Endothelial cell of umbilical vein (primary cell): ENCODE results near the gene PKNOX1. TPM values are rescaled to one million over a fixed set of nuclear protein-coding genes. Genes with fewer than 3 reads are reported as not detected.
"Not testable (repeated sequence)": the region's sequence is repeated elsewhere in the genome, so short reads cannot be mapped to it uniquely, and the experiment has no call there.

ENCODE experiments used
- BruUV-seq: library from RNA; stranded (reverse); fragments of 400-500 nt; replicated peaks from 2 replicates; lab custom pipeline; 2021; lab: Mats Ljungman, UMichigan
- CTCF ChIA-PET: fragments of 300-600, 350-600 bp; sonication (Branson Sonifier 250); formaldehyde crosslinking; loops from one replicate; lab custom pipeline; 2021; ENCODE audit warnings: antibody characterized with exemption, inconsistent platforms; lab: Charles Lee
- POLR2A ChIA-PET: fragments of 300-600, 350-600 bp; sonication (Branson Sonifier 250); formaldehyde crosslinking; loops from one replicate; lab custom pipeline; 2021; ENCODE audit warnings: antibody characterized with exemption, inconsistent platforms; lab: Charles Lee
- DNase-seq: peaks from one replicate; pipeline ENCODE4 v3.0.0-alpha.2; 2011; ENCODE audit warnings: low read depth, low spot score
- FAIRE-seq: peaks from 2 replicates; lab custom pipeline; 2011; peaks lifted over from hg19 to GRCh38; lab: Jason Lieb, UNC
- H2AFZ ChIP-seq: 2 replicates; pipeline ENCODE4 v1.6.0; 2012; ENCODE audit warnings: low read depth, low read length, control low read depth, inconsistent platforms
- H3K27ac ChIP-seq: 2 replicates; pipeline ENCODE4 v1.5.1; 2011; ENCODE audit warnings: low read depth, mild to moderate bottlenecking, control low read depth, low read length, moderate library complexity; ENCODE audit not compliant: insufficient read depth
- H3K27me3 ChIP-seq, 2 experiments: 2 replicates each; pipeline versions ENCODE4 v1.6.0 to v1.6.1; 2011; ENCODE audit warnings: low read length in 2 of 2, mixed read lengths in 1 of 2; ENCODE audit not compliant: control insufficient read depth in 2 of 2, insufficient read depth in 2 of 2
- H3K36me3 ChIP-seq, 2 experiments: 2 replicates in 1 of 2; 3 replicates in 1 of 2; pipeline ENCODE4 v1.5.1; 2011; ENCODE audit warnings: low read length in 2 of 2, mild to moderate bottlenecking in 1 of 2, moderate library complexity in 1 of 2; ENCODE audit not compliant: control insufficient read depth in 2 of 2, insufficient read depth in 2 of 2; ENCODE audit errors: extremely low read depth in 1 of 2
- H3K4me1 ChIP-seq: 3 replicates; pipeline ENCODE4 v1.5.1; 2011; ENCODE audit warnings: mild to moderate bottlenecking, low read length; ENCODE audit not compliant: control insufficient read depth, insufficient read depth; ENCODE audit errors: extremely low read depth
- H3K4me2 ChIP-seq: 2 replicates; pipeline ENCODE4 v1.6.1; 2011; ENCODE audit warnings: low read length, control low read depth, mixed read lengths; ENCODE audit not compliant: insufficient read depth
- H3K4me3 ChIP-seq, 3 experiments: fragments of 200-600 bp in 1 of 3; sonication (generic), shearing (Covaris generic) in 1 of 3; replicated peaks in 1 of 3; 2 replicates each; pipeline ENCODE4 v1.5.1; 2011 to 2016; ENCODE audit warnings: control low read depth in 3 of 3, low read length in 3 of 3, mild to moderate bottlenecking in 2 of 3, inconsistent platforms in 1 of 3, low read depth in 1 of 3, moderate library complexity in 1 of 3; ENCODE audit not compliant: insufficient read depth in 1 of 3
- H3K79me2 ChIP-seq: 2 replicates; pipeline ENCODE4 v1.6.0; 2012; ENCODE audit warnings: low read length, inconsistent platforms; ENCODE audit not compliant: control insufficient read depth, insufficient read depth
- H3K9ac ChIP-seq: replicated peaks from 2 replicates; pipeline ENCODE3; 2011; ENCODE audit warnings: low read length, control low read depth; ENCODE audit not compliant: insufficient read depth; ENCODE audit errors: extremely low read depth
- H3K9me1 ChIP-seq: replicated peaks from 3 replicates; pipeline ENCODE4 v1.6.0; 2011; ENCODE audit warnings: mild to moderate bottlenecking, low read length; ENCODE audit not compliant: control insufficient read depth, insufficient read depth; ENCODE audit errors: extremely low read depth
- H3K9me3 ChIP-seq: replicated peaks from 2 replicates; pipeline ENCODE4 v1.5.1; 2012; ENCODE audit warnings: low read length, inconsistent platforms; ENCODE audit not compliant: control insufficient read depth, insufficient read depth
- H4K20me1 ChIP-seq: replicated peaks from 2 replicates; pipeline ENCODE3; 2011; ENCODE audit warnings: mild to moderate bottlenecking, low read length; ENCODE audit not compliant: control insufficient read depth, insufficient read depth; ENCODE audit errors: extremely low read depth
- CTCF ChIP-seq, 2 donors: IDR thresholded peaks; 1 replicate in 1 of 2; 2 replicates in 1 of 2; pipeline ENCODE4 v1.5.1; 2011; ENCODE audit warnings: low read length in 2 of 2, mild to moderate bottlenecking in 2 of 2, moderate library complexity in 2 of 2, control low read depth in 1 of 2, inconsistent platforms in 1 of 2, low read depth in 1 of 2; ENCODE audit not compliant: insufficient read depth in 1 of 2; ENCODE audit errors: extremely low read depth in 1 of 2
- EZH2 ChIP-seq: IDR thresholded peaks from 2 replicates; pipeline ENCODE4 v1.6.1; 2012; ENCODE audit warnings: borderline replicate concordance, low read depth, mild to moderate bottlenecking, moderate library complexity, low read length, inconsistent platforms; ENCODE audit not compliant: severe bottlenecking
- FOS ChIP-seq: IDR thresholded peaks from 2 replicates; pipeline ENCODE4 v1.6.1; 2011; ENCODE audit warnings: mild to moderate bottlenecking, low read length, moderate library complexity, borderline replicate concordance; ENCODE audit not compliant: insufficient read depth
- GATA2 ChIP-seq: IDR thresholded peaks from 2 replicates; pipeline ENCODE4 v1.7.0; 2011; ENCODE audit warnings: low read depth, mild to moderate bottlenecking, moderate library complexity, mixed read lengths, low read length; ENCODE audit not compliant: insufficient read length, insufficient read depth
- MAX ChIP-seq: IDR thresholded peaks from 2 replicates; pipeline ENCODE4 v1.6.1; 2011; ENCODE audit not compliant: insufficient read depth, insufficient read length
- MYC ChIP-seq: IDR thresholded peaks from one replicate; pipeline ENCODE4 v1.6.1; 2011; ENCODE audit warnings: mild to moderate bottlenecking, low read depth, low read length
- POLR2A ChIP-seq: IDR thresholded peaks from 2 replicates; pipeline ENCODE4 v1.6.1; 2012; ENCODE audit warnings: low read depth, mild to moderate bottlenecking, control low read depth, low read length
- POLR2AphosphoS5 ChIP-seq: IDR thresholded peaks from 2 replicates; pipeline ENCODE4 v1.6.1; 2012; ENCODE audit warnings: low read depth, mild to moderate bottlenecking, control low read depth, low read length, moderate library complexity; ENCODE audit not compliant: insufficient read depth
- dilution Hi-C: fragments of 300-500 bp; cut with MboI; formaldehyde crosslinking; loops from one replicate; pipeline ENCODE4 v1.15.0; 2019; ENCODE audit warnings: low sequenced_read_pairs; ENCODE audit not compliant: extremely low pct_ligation_motif_present
- intact Hi-C: fragments of 100-400 bp; cut with micrococcal nuclease; formaldehyde crosslinking; loops from one replicate; pipeline ENCODE4 v1.10.0; 2022
- polyA plus RNA-seq, 4 experiments: library from polyadenylated mRNA; depleted of rRNA in 3 of 4; stranded (reverse) in 3 of 4; unstranded in 1 of 4; fragments of >200 nt; gene quantifications; 2 replicates each; pipeline versions ENCODE4 v1.2.1 to v1.2.3, GENCODE V29; 2011 to 2012; ENCODE audit warnings: missing spikeins in 1 of 4
- total RNA-seq: library from RNA; stranded (reverse); gene quantifications from 2 replicates; pipeline ENCODE4 v1.2.3, GENCODE V29; 2021

The PKNOX1 gene
- total and polyA plus RNA-seq, 2 donors (not counting 3 experiments of a cell fraction or from before 2014, with no cell fraction given): 16.6 to 23.6 TPM

- H3K9me1 ChIP-seq, CTCF ChIA-PET, dilution Hi-C loops, H3K36me3 ChIP-seq, DNase-seq, intact Hi-C loops, H3K4me3 ChIP-seq, BruUV-seq, H3K9ac ChIP-seq, H4K20me1 ChIP-seq, H2AFZ ChIP-seq, H3K9me3 ChIP-seq, H3K79me2 ChIP-seq, H3K27me3 ChIP-seq, H3K27ac ChIP-seq, H3K4me1 ChIP-seq, POLR2A ChIA-PET, FAIRE-seq, H3K4me2 ChIP-seq: not testable (repeated sequence)
Observed at GRCh38 chr21:43000041-43000440, 25.7 kb downstream of the PKNOX1 start.

- CTCF ChIA-PET: no interaction called here
- H3K9me3 ChIP-seq: peaks cover 3% of the 10 kb centered on the region
- POLR2A ChIA-PET: no interaction called here
- BruUV-seq: no TSS peak
- no peaks in the 10 kb centered on the region for H3K27me3 ChIP-seq
- intact Hi-C loops (no loop called here), dilution Hi-C loops (no loop called here)
- no peaks in the 10 kb centered on the region for H3K79me2 ChIP-seq
- DNase-seq (no peak), FAIRE-seq (no peak)
- H3K9me1 ChIP-seq: no peaks in the 10 kb centered on the region
- no peak overlapping the region for H3K27ac ChIP-seq
- no peak overlapping the region for H3K4me2 ChIP-seq
- no peaks in the 10 kb centered on the region for H3K4me1 ChIP-seq
- no peak overlapping the region for H3K9ac ChIP-seq
- no peak overlapping the region for H3K4me3 ChIP-seq
- H2AFZ ChIP-seq: no peak overlapping the region
- no peaks in the 10 kb centered on the region for H3K36me3 ChIP-seq
- TF ChIP-seq POLR2AphosphoS5 (no peak), EZH2 (no peak), GATA2 (no peak), CTCF (IDR thresholded peaks at IDR 0.05; ENCODE audit: extremely low read depth in 1 of 2, insufficient read depth in 1 of 2, low read depth in 1 of 2, low read length in 2 of 2) (no peak), FOS (no peak), POLR2A (no peak), MYC (no peak), MAX (no peak)
- no peaks in the 10 kb centered on the region for H4K20me1 ChIP-seq
Observed at GRCh38 chr21:43001316-43001715, 27.0 kb downstream of the PKNOX1 start.
